GM23338 (cell line): Measurements from ENCODE around the gene TOM1L1. TPM values are rescaled to one million over a fixed set of nuclear protein-coding genes. Genes with fewer than 3 reads are reported as not detected.

Source experiments
- ATAC-seq: fragments of 200-7000 bp; cut with Tn5 transposase; 3 replicates; pipeline ENCODE4 v1.9.1; 2020
- DNase-seq: peaks from one replicate; pipeline ENCODE4 v3.0.0-alpha.2; 2015; ENCODE audit warnings: low spot score
- H2AFZ ChIP-seq: fragments of 200-600 bp; sonication (generic); 2 replicates; pipeline ENCODE4 v1.8.0; 2016; ENCODE audit warnings: antibody characterized with exemption, mild to moderate bottlenecking, moderate library complexity
- H3F3A ChIP-seq: fragments of 200-600 bp; sonication (generic); replicated peaks from 2 replicates; pipeline ENCODE4 v1.8.0; 2017; ENCODE audit warnings: antibody characterized with exemption, mixed run types, low read depth
- H3K27ac ChIP-seq: fragments of 200-600 bp; sonication (generic); 2 replicates; pipeline ENCODE4 v1.6.1; 2016; ENCODE audit warnings: low read depth
- H3K27me3 ChIP-seq: fragments of 200-600 bp; sonication (generic); 2 replicates; pipeline ENCODE4 v1.8.0; 2016; ENCODE audit warnings: mild to moderate bottlenecking, mixed run types, moderate library complexity; ENCODE audit not compliant: insufficient read depth
- H3K36me3 ChIP-seq: fragments of 200-600 bp; sonication (generic); 2 replicates; pipeline ENCODE4 v1.8.0; 2016; ENCODE audit warnings: mild to moderate bottlenecking; ENCODE audit not compliant: insufficient read depth
- H3K4me1 ChIP-seq: fragments of 200-600 bp; sonication (generic); 2 replicates; pipeline ENCODE4 v1.8.0; 2016; ENCODE audit warnings: mild to moderate bottlenecking, moderate library complexity; ENCODE audit not compliant: insufficient read depth
- H3K4me2 ChIP-seq: fragments of 200-600 bp; sonication (generic); 2 replicates; pipeline ENCODE4 v1.7.1; 2017; ENCODE audit warnings: mixed run types
- H3K4me3 ChIP-seq: fragments of 200-600 bp; sonication (generic); 2 replicates; pipeline ENCODE4 v1.6.1; 2016; ENCODE audit warnings: mixed run types
- H3K79me2 ChIP-seq: fragments of 200-600 bp; sonication (generic); replicated peaks from 2 replicates; pipeline ENCODE4 v1.8.0; 2017; ENCODE audit warnings: mild to moderate bottlenecking; ENCODE audit not compliant: insufficient read depth
- H3K9me2 ChIP-seq: fragments of 200-600 bp; sonication (generic); 2 replicates; pipeline ENCODE4 v1.8.0; 2017; ENCODE audit not compliant: insufficient read depth
- H4K20me1 ChIP-seq: fragments of 200-600 bp; sonication (generic); replicated peaks from 2 replicates; pipeline ENCODE4 v1.8.0; 2017; ENCODE audit warnings: mild to moderate bottlenecking; ENCODE audit not compliant: insufficient read depth
- H3K27ac Mint-ChIP-seq: 2 replicates; pipeline ENCODE4 v1.8.0; 2020; ENCODE audit warnings: inconsistent platforms, mild to moderate bottlenecking, moderate library complexity, mixed read lengths
- H3K27me3 Mint-ChIP-seq: 3 replicates; pipeline ENCODE4 v1.8.0; 2022; ENCODE audit warnings: low read depth, mild to moderate bottlenecking, moderate library complexity, mixed read lengths, inconsistent platforms; ENCODE audit not compliant: insufficient read depth, poor library complexity
- H3K36me3 Mint-ChIP-seq: 3 replicates; pipeline ENCODE4 v1.8.0; 2021; ENCODE audit warnings: low read depth, mild to moderate bottlenecking, inconsistent platforms, moderate library complexity, mixed read lengths
- H3K4me1 Mint-ChIP-seq: 3 replicates; pipeline ENCODE4 v1.8.0; 2020; ENCODE audit warnings: mild to moderate bottlenecking, inconsistent platforms, mixed read lengths
- H3K4me3 Mint-ChIP-seq: 3 replicates; pipeline ENCODE4 v1.8.0; 2021; ENCODE audit warnings: moderate library complexity, mild to moderate bottlenecking, inconsistent platforms, mixed read lengths
- H3K9me3 Mint-ChIP-seq: 3 replicates; pipeline ENCODE4 v1.8.0; 2020; ENCODE audit warnings: moderate library complexity, mild to moderate bottlenecking, inconsistent platforms, mixed read lengths
- CREB1 ChIP-seq: fragments of 250-450 bp; sonication (Bioruptor Pico); IDR thresholded peaks from 2 replicates; pipeline ENCODE4 v1.5.0; 2020; ENCODE audit warnings: low read depth, mild to moderate bottlenecking, moderate library complexity
- CTCF ChIP-seq, 2 experiments: fragments of 200-600 bp in 1 of 2; sonication (generic) in 1 of 2; conservative IDR thresholded peaks; 2 replicates each; pipeline versions ENCODE4 v1.5.1 to v1.6.1; 2016 to 2017; ENCODE audit warnings: antibody characterized with exemption in 2 of 2, low read depth in 2 of 2, mild to moderate bottlenecking in 2 of 2, moderate library complexity in 1 of 2
- ETS1 ChIP-seq: IDR thresholded peaks from 2 replicates; pipeline ENCODE4 v1.6.1; 2016; ENCODE audit warnings: antibody characterized with exemption
- EZH2 ChIP-seq: fragments of 200-600 bp; sonication (generic); IDR thresholded peaks from one replicate; pipeline ENCODE4 v1.8.0; 2017; ENCODE audit warnings: antibody characterized with exemption, mild to moderate bottlenecking, low read depth; ENCODE audit not compliant: unreplicated experiment
- EZH2phosphoT487 ChIP-seq: fragments of 200-600 bp; sonication (generic); IDR thresholded peaks from one replicate; pipeline ENCODE4 v1.8.1; 2018; ENCODE audit warnings: antibody characterized with exemption; ENCODE audit not compliant: unreplicated experiment
- JUNB ChIP-seq: IDR thresholded peaks from one replicate; pipeline ENCODE4 v1.6.1; 2016; ENCODE audit warnings: antibody characterized with exemption; ENCODE audit not compliant: unreplicated experiment
- NANOG ChIP-seq: IDR thresholded peaks from 2 replicates; pipeline ENCODE4 v1.6.1; 2016; ENCODE audit warnings: antibody characterized with exemption, borderline replicate concordance
- POLR2AphosphoS5 ChIP-seq: IDR thresholded peaks from 2 replicates; pipeline ENCODE4 v1.6.1; 2016; ENCODE audit warnings: antibody characterized with exemption, low read depth
- REST ChIP-seq: IDR thresholded peaks from one replicate; pipeline ENCODE4 v1.6.1; 2018; ENCODE audit warnings: antibody characterized with exemption; ENCODE audit not compliant: unreplicated experiment
- STAT1 ChIP-seq: IDR thresholded peaks from one replicate; pipeline ENCODE4 v1.6.1; 2016; ENCODE audit warnings: antibody characterized with exemption; ENCODE audit not compliant: unreplicated experiment
- ZNF114 ChIP-seq: fragments of 250-450 bp; sonication (Bioruptor Pico); IDR thresholded peaks from 2 replicates; pipeline ENCODE4 v1.5.0; 2020; ENCODE audit warnings: mild to moderate bottlenecking, moderate library complexity
- ZNF331 ChIP-seq: fragments of 250-450 bp; sonication (Bioruptor Pico); IDR thresholded peaks from 2 replicates; pipeline ENCODE4 v1.5.0; 2020; ENCODE audit warnings: low read depth, mild to moderate bottlenecking, moderate library complexity
- ZNF462 ChIP-seq: fragments of 250-450 bp; sonication (Bioruptor Pico); IDR thresholded peaks from 2 replicates; pipeline ENCODE4 v1.5.0; 2020; ENCODE audit warnings: mild to moderate bottlenecking, moderate library complexity
- polyA plus RNA-seq: library from polyadenylated mRNA; unstranded; fragments of >200 nt; fragmentation: Nextera tagmentation; extraction: Ambion mirVana; gene quantifications from 2 replicates; pipeline ENCODE4 v1.2.1, GENCODE V29; 2016
- total RNA-seq: library from RNA; depleted of rRNA; stranded (reverse); fragments of >200 nt; shearing (Covaris generic); gene quantifications from 2 replicates; pipeline ENCODE4 v1.2.3, GENCODE V29; 2014

The TOM1L1 gene
- total and polyA plus RNA-seq, 2 experiments from 2014 or later: 46.8 to 58.0 TPM

GRCh38 chr17:54974759-54975158, 74.1 kb downstream of the TOM1L1 start:
- no peak overlapping the region for H3K4me2 ChIP-seq
- no peaks in the 10 kb centered on the region for H3K27me3 ChIP-seq
- H3K4me3 ChIP-seq: no peak overlapping the region
- no peaks in the 10 kb centered on the region; the same call in 2 of the 3 replicates for H3K4me1 Mint-ChIP-seq
- H3K9me2 ChIP-seq: no peaks in the 10 kb centered on the region
- ATAC-seq: no peak
- DNase-seq: no peak
- no peak overlapping the region for H3K4me3 Mint-ChIP-seq
- no peak overlapping the region for H3K27ac Mint-ChIP-seq
- H3K27ac ChIP-seq: no peak overlapping the region
- peaks cover 97% of the 10 kb centered on the region for H3K79me2 ChIP-seq
- H4K20me1 ChIP-seq: no peaks in the 10 kb centered on the region
- TF ChIP-seq ZNF462 (CRISPR knock-in tag) (no peak), ETS1 (no peak), EZH2 (no peak), POLR2AphosphoS5 (no peak), NANOG (no peak), STAT1 (no peak), JUNB (no peak), REST (no peak), EZH2phosphoT487 (no peak), CTCF (conservative IDR thresholded peaks at IDR 0.05; ENCODE audit: low read depth in 2 of 2) (no peak), ZNF331 (CRISPR knock-in tag) (no peak), CREB1 (CRISPR knock-in tag) (no peak), ZNF114 (CRISPR knock-in tag) (no peak)
- peaks cover under 1% of the 10 kb centered on the region; the same call in 1 of the 2 replicates for H3K4me1 ChIP-seq
- peaks cover 3% of the 10 kb centered on the region for H3K27me3 Mint-ChIP-seq
- H3F3A ChIP-seq: no peaks in the 10 kb centered on the region
- H3K36me3 ChIP-seq: no peaks in the 10 kb centered on the region
- H3K9me3 Mint-ChIP-seq: peaks cover 11% of the 10 kb centered on the region
- H3K36me3 Mint-ChIP-seq: peaks cover 22% of the 10 kb centered on the region
- no peak overlapping the region for H2AFZ ChIP-seq
